PFSK-1 (cell line): ENCODE results near the gene NFIA.

Source experiments
- POLR2AphosphoS5 ChIP-seq: IDR thresholded peaks from 2 replicates; pipeline ENCODE4 v1.6.1; 2012; ENCODE audit warnings: low read depth, mild to moderate bottlenecking, control low read depth, low read length, moderate library complexity
- SIN3A ChIP-seq: IDR thresholded peaks from 2 replicates; pipeline ENCODE4 v1.6.1; 2012; ENCODE audit warnings: mild to moderate bottlenecking, low read length, moderate library complexity, borderline replicate concordance; ENCODE audit not compliant: insufficient read depth
- TAF1 ChIP-seq: IDR thresholded peaks from 2 replicates; pipeline ENCODE4 v1.6.1; 2012; ENCODE audit warnings: low read length, control low read depth, borderline replicate concordance; ENCODE audit not compliant: insufficient read depth
- TF ChIP-seq, protein P1 (sequence below), 2 experiments: IDR thresholded peaks; 2 replicates each; pipeline versions ENCODE4 v1.6.1 to v1.8.0; 2011 to 2012; ENCODE audit warnings: low read depth in 2 of 2, low read length in 2 of 2, control low read depth in 1 of 2, inconsistent platforms in 1 of 2, mild to moderate bottlenecking in 1 of 2, moderate library complexity in 1 of 2; ENCODE audit not compliant: insufficient read depth in 1 of 2

DNA sequence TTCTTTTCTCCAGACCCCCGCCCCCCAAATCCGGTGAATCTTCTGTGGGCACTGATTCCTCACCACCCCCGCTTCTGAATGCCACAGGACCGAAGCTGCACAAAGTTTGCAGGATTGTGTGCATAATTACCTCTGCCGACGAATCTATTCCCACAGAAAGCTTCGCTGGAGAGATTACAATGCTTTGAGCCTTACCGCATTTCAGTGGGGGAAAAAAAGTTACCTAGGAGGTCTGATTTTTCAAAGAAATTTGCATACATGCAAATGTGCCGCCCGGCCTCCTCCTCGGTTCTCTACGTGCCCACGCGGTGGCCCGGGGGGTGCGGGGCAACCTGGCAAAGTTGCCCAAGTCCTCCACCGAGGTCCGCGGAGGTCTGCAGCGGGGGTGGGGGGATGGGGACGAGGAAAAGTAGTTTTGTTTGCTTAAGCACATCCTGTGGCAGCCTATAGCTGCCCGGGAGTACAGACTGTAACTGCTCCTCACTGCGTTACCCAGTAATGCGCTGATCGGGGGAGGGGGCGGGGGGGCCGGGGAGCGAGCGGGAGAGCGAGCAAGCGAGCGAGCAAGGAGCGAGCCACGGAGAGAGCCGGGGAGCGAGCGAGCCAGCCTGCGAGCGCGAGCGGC is 563 bp upstream of the NFIA start:
- no peak for TF ChIP-seq POLR2AphosphoS5
- TF ChIP-seq SIN3A: 0 out of 2 replicates have a peak, but pooled peaks have one; percentile 10
- TF ChIP-seq, protein P1, sequence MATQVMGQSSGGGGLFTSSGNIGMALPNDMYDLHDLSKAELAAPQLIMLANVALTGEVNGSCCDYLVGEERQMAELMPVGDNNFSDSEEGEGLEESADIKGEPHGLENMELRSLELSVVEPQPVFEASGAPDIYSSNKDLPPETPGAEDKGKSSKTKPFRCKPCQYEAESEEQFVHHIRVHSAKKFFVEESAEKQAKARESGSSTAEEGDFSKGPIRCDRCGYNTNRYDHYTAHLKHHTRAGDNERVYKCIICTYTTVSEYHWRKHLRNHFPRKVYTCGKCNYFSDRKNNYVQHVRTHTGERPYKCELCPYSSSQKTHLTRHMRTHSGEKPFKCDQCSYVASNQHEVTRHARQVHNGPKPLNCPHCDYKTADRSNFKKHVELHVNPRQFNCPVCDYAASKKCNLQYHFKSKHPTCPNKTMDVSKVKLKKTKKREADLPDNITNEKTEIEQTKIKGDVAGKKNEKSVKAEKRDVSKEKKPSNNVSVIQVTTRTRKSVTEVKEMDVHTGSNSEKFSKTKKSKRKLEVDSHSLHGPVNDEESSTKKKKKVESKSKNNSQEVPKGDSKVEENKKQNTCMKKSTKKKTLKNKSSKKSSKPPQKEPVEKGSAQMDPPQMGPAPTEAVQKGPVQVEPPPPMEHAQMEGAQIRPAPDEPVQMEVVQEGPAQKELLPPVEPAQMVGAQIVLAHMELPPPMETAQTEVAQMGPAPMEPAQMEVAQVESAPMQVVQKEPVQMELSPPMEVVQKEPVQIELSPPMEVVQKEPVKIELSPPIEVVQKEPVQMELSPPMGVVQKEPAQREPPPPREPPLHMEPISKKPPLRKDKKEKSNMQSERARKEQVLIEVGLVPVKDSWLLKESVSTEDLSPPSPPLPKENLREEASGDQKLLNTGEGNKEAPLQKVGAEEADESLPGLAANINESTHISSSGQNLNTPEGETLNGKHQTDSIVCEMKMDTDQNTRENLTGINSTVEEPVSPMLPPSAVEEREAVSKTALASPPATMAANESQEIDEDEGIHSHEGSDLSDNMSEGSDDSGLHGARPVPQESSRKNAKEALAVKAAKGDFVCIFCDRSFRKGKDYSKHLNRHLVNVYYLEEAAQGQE (IDR thresholded peaks at IDR 0.05; ENCODE audit: insufficient read depth in 1 of 2, low read depth in 2 of 2, low read length in 2 of 2): no peak
- no peak for TF ChIP-seq TAF1
